Colonic mucosa (tissue), 4 donors: Measurements from ENCODE around the gene INSIG1. TPM values are rescaled to one million over a fixed set of nuclear protein-coding genes. Genes with fewer than 3 reads are reported as not detected.

ENCODE experiments used
- DNase-seq: peaks from one replicate; pipeline ENCODE4 v3.0.0-alpha.2; 2020
- H3K27ac ChIP-seq: fragments of 200-600 bp; one replicate; pipeline ENCODE4 v1.8.0; 2021
- H3K27me3 ChIP-seq: fragments of 200-600 bp; one replicate; pipeline ENCODE4 v1.8.0; 2021
- H3K36me3 ChIP-seq: fragments of 200-600 bp; one replicate; pipeline ENCODE4 v1.8.0; 2021
- H3K4me1 ChIP-seq: fragments of 200-600 bp; one replicate; pipeline ENCODE4 v1.8.0; 2021; ENCODE audit warnings: mild to moderate bottlenecking
- H3K4me3 ChIP-seq: fragments of 200-600 bp; one replicate; pipeline ENCODE4 v1.8.0; 2021
- H3K9ac ChIP-seq, 2 donors: one replicate each; pipeline ENCODE4 v1.7.0; 2013; ENCODE audit warnings: control low read depth in 2 of 2, low read depth in 2 of 2, low read length in 2 of 2
- H3K9me3 ChIP-seq: fragments of 200-600 bp; one replicate; pipeline ENCODE4 v1.8.0; 2021
- CTCF ChIP-seq: fragments of 200-600 bp; IDR thresholded peaks from one replicate; pipeline ENCODE4 v1.8.0; 2022; ENCODE audit warnings: antibody characterized with exemption, mild to moderate bottlenecking
- intact Hi-C: fragments of 100-400 bp; cut with DNase I; formaldehyde crosslinking; loops from one replicate; pipeline ENCODE4 v1.14.1; 2022
- total RNA-seq, 2 donors: library from RNA; stranded (reverse); fragmentation: NEBNext Ultra II Directional in 1 of 2; extraction: Animal tissue kit (Norgen Biotek cat#: 25700) in 1 of 2; gene quantifications; one replicate each; pipeline ENCODE4 v1.2.1, GENCODE V29; 2021
- donor health status: healthy.
- donor health status: DM: no; HTN: no; CAD: no.
- donor health status: DM: no; HTN: no; CAD: no.

The INSIG1 gene
- total RNA-seq, 2 donors from 2014 or later: 72.1 to 232 TPM

GRCh38 chr7:155348806-155349205 is 51.1 kb downstream of the INSIG1 start:
- Histone ChIP-seq H3K27me3 (no peaks in the 10 kb centered on the region), H3K36me3 (no peaks in the 10 kb centered on the region), H3K4me3 (no peak overlapping the region), H3K27ac (no peak overlapping the region), H3K9me3 (no peaks in the 10 kb centered on the region), H3K4me1 (no peaks in the 10 kb centered on the region), H3K9ac (no peak overlapping the region)
- TF ChIP-seq CTCF: no peak
- DNase-seq: no peak
- intact Hi-C loops: loop anchor here (10.0 kb wide), 1 partner anchor 344 kb away; the partner anchor contains the start of gene PAXIP1

- H3K27ac ChIP-seq: no peak overlapping the region
- no peaks in the 10 kb centered on the region for H3K27me3 ChIP-seq
- no peaks in the 10 kb centered on the region for H3K9me3 ChIP-seq
- no peak for DNase-seq
- H3K36me3 ChIP-seq: no peaks in the 10 kb centered on the region
- H3K4me1 ChIP-seq: no peaks in the 10 kb centered on the region
- no peak overlapping the region for H3K4me3 ChIP-seq
- intact Hi-C loops: loop anchor here (10.0 kb wide), 1 partner anchor 345 kb away; the partner anchor contains the start of gene PAXIP1
- no peak for TF ChIP-seq CTCF
- no peak overlapping the region for H3K9ac ChIP-seq
Observed at GRCh38 chr7:155349601-155350331, 52.1 kb downstream of the INSIG1 start.

- no peak for DNase-seq
- no peak for TF ChIP-seq CTCF
- H3K4me1 ChIP-seq: no peaks in the 10 kb centered on the region
- H3K27me3 ChIP-seq: no peaks in the 10 kb centered on the region
- H3K27ac ChIP-seq: no peak overlapping the region
- H3K4me3 ChIP-seq: no peak overlapping the region
- intact Hi-C loops: no loop called here
- no peak overlapping the region for H3K9ac ChIP-seq
- no peaks in the 10 kb centered on the region for H3K36me3 ChIP-seq
- H3K9me3 ChIP-seq: no peaks in the 10 kb centered on the region
Observed at GRCh38 chr7:155351120-155351870, 53.6 kb downstream of the INSIG1 start.

GRCh38 chr7:155352076-155352752 is 54.5 kb downstream of the INSIG1 start:
- H3K4me1 ChIP-seq: no peaks in the 10 kb centered on the region
- TF ChIP-seq CTCF: no peak
- no peak for DNase-seq
- no peaks in the 10 kb centered on the region for H3K9me3 ChIP-seq
- H3K27ac ChIP-seq: no peak overlapping the region
- no peaks in the 10 kb centered on the region for H3K36me3 ChIP-seq
- no peak overlapping the region for H3K9ac ChIP-seq
- intact Hi-C loops: no loop called here
- H3K4me3 ChIP-seq: no peak overlapping the region
- no peaks in the 10 kb centered on the region for H3K27me3 ChIP-seq

GRCh38 chr7:155352753-155353115 is 55.1 kb downstream of the INSIG1 start:
- no peak overlapping the region for H3K27ac ChIP-seq
- no peaks in the 10 kb centered on the region for H3K9me3 ChIP-seq
- H3K9ac ChIP-seq: no peak overlapping the region
- no peaks in the 10 kb centered on the region for H3K4me1 ChIP-seq
- H3K4me3 ChIP-seq: no peak overlapping the region
- H3K27me3 ChIP-seq: no peaks in the 10 kb centered on the region
- intact Hi-C loops: no loop called here
- no peaks in the 10 kb centered on the region for H3K36me3 ChIP-seq
- TF ChIP-seq CTCF: no peak
- DNase-seq: no peak
